Nephron progenitor cell (in vitro differentiated cells): ENCODE measurements around the gene SERTAD1.
"Not testable (repeated sequence)": the region's sequence is repeated elsewhere in the genome, so short reads cannot be mapped to it uniquely, and the experiment has no call there.

ENCODE experiments used
- DNase-seq: peaks from one replicate; pipeline ENCODE4 v3.0.0; 2021
- H3K27ac Mint-ChIP-seq: 2 replicates; pipeline ENCODE4 v1.8.0; 2021; ENCODE audit warnings: mild to moderate bottlenecking, moderate library complexity, mixed read lengths
- H3K27me3 Mint-ChIP-seq: 2 replicates; pipeline ENCODE4 v1.8.0; 2021; ENCODE audit warnings: mild to moderate bottlenecking, low read depth, mixed read lengths; ENCODE audit not compliant: poor library complexity
- H3K36me3 Mint-ChIP-seq: 2 replicates; pipeline ENCODE4 v1.8.0; 2021; ENCODE audit warnings: low read depth, mixed read lengths
- H3K4me1 Mint-ChIP-seq: 2 replicates; pipeline ENCODE4 v1.8.0; 2021; ENCODE audit warnings: mixed read lengths
- H3K4me3 Mint-ChIP-seq: 2 replicates; pipeline ENCODE4 v1.8.0; 2021; ENCODE audit warnings: mild to moderate bottlenecking, moderate library complexity, mixed read lengths
- H3K9me3 Mint-ChIP-seq: 2 replicates; pipeline ENCODE4 v1.8.0; 2021; ENCODE audit warnings: mild to moderate bottlenecking, moderate library complexity, mixed read lengths
- TF ChIP-seq, protein P1 (sequence below): fragments of 200-600 bp; sonication (generic); IDR thresholded peaks from 2 replicates; pipeline ENCODE4 v1.5.0; 2021; ENCODE audit warnings: antibody characterized with exemption

Gene SERTAD1

DNA sequence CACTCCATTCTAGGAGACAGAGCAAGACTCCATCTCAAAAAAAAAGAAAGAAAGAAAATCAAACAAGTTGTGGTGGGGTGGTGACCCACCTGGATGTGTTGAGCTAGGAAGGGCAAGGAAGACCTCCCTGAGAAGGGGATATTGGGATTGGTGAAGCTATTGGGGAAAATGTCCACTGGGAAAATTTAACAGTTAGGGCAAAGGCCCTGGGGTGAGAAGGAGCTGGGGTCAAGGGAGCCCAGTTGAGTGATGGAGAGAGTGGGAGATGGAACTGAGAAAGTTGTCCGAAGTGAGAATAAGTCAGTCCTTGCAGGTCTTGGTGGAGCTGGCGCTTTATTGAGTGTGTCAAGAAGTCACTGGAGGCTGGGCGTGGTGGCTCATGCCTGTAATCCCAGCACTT, 12.5 kb upstream of the SERTAD1 start:
- Mint-ChIP-seq H3K27ac (peak overlapping the region; percentile 1), H3K4me1 (peaks cover 52% of the 10 kb centered on the region), H3K9me3 (no peaks in the 10 kb centered on the region), H3K36me3 (peaks cover 19% of the 10 kb centered on the region), H3K4me3 (no peak overlapping the region), H3K27me3 (peaks cover 4% of the 10 kb centered on the region)
- DNase-seq: no peak
- TF ChIP-seq, protein P1, sequence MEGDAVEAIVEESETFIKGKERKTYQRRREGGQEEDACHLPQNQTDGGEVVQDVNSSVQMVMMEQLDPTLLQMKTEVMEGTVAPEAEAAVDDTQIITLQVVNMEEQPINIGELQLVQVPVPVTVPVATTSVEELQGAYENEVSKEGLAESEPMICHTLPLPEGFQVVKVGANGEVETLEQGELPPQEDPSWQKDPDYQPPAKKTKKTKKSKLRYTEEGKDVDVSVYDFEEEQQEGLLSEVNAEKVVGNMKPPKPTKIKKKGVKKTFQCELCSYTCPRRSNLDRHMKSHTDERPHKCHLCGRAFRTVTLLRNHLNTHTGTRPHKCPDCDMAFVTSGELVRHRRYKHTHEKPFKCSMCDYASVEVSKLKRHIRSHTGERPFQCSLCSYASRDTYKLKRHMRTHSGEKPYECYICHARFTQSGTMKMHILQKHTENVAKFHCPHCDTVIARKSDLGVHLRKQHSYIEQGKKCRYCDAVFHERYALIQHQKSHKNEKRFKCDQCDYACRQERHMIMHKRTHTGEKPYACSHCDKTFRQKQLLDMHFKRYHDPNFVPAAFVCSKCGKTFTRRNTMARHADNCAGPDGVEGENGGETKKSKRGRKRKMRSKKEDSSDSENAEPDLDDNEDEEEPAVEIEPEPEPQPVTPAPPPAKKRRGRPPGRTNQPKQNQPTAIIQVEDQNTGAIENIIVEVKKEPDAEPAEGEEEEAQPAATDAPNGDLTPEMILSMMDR: no peak

DNA sequence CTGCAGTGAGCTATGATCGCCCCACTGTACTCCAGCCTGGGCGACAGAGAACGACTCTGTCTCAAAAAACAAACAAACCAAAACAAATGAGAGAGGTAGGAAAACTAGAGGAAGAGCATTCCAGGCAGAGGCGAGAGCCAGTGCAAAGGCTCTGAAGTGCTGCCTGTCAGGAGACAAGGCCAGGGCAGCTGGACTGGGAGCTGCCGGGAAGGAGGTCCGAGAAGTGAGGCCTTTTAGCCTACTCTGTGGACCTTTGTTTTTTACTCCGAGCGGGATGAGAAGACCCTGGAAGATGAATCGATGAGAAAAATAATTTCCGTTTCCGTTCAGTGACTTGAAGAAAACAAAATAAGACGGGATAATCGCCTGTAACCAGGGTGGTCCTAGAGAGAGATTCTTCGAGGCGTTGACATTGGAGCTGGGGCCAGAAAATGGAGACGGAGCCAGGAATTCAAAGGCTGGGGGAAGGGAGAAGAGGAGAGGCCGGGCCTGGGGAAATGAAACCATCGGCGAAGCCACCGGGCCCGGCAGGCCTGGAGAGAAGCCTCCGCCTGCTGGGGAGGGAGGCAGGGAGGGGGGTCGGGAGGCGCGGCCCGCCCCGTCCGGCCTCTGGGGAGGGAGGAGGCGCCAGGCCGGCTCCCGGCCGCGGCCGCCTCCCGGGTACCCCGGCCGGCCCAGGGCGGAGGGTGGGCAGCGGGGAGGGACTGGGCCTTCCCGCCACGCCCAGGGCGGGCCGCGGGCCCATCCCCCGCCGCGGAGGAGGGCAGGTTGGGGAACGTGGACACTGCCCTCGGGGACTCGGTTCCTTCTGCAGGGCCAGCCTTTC, 7.8 kb upstream of the SERTAD1 start:
- TF ChIP-seq, protein P1: no peak
- no peaks in the 10 kb centered on the region for H3K36me3 Mint-ChIP-seq
- no peaks in the 10 kb centered on the region for H3K27me3 Mint-ChIP-seq
- H3K27ac Mint-ChIP-seq: peak overlapping the region; percentile 97
- H3K4me3 Mint-ChIP-seq: peak overlapping the region; percentile 77
- H3K9me3 Mint-ChIP-seq: no peaks in the 10 kb centered on the region
- DNase-seq: peak; percentile 77
- peaks cover 41% of the 10 kb centered on the region for H3K4me1 Mint-ChIP-seq

DNA sequence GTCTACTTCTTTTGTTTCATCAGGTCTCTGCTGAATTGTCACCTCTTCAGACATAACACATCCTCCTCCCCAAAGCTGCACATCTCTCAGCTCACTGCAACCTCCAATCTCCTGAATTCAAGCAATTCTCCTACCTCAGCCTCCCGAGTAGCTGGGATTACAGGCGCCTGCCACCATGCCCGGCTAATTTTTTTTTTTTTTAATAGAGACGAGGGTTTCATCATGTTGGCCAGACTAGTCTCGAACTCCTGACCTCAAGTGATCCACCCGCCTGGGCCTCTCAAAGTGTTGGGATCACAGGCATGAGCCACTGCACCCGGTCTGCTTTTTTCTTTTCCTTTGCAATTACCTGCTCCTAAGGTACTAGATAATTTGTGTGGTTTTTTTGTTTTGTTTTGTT, 7.0 kb upstream of the SERTAD1 start:
- not testable (repeated sequence) for H3K36me3 Mint-ChIP-seq, H3K27me3 Mint-ChIP-seq, DNase-seq, H3K9me3 Mint-ChIP-seq
- peaks cover 41% of the 10 kb centered on the region for H3K4me1 Mint-ChIP-seq
- H3K27ac Mint-ChIP-seq: peak overlapping the region; percentile 97
- H3K4me3 Mint-ChIP-seq: peak overlapping the region; percentile 77

DNA sequence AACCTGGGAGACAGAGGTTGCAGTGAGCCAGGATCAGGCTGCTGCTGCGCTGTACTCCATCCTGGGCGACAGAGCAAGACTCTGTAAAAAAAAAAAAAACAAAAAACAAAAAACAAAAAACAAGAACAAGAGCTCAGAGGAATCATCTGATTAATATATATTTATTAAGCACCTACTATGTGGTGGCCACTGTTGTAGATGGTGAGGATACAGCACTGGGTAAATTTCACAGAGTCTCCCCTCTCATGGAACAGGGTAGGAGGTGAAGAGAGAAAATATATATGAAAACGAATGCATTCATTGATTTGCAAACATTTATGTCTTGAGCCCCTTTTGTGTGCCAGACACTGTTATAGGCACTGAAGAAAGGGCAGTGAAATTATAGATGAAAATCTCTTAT, 5.9 kb upstream of the SERTAD1 start:
- H3K27ac Mint-ChIP-seq: no peak overlapping the region
- TF ChIP-seq, protein P1: no peak
- H3K9me3 Mint-ChIP-seq: no peaks in the 10 kb centered on the region
- no peak for DNase-seq
- H3K36me3 Mint-ChIP-seq: no peaks in the 10 kb centered on the region
- H3K27me3 Mint-ChIP-seq: peaks cover 5% of the 10 kb centered on the region
- peak overlapping the region; percentile 23 for H3K4me3 Mint-ChIP-seq
- H3K4me1 Mint-ChIP-seq: peaks cover 41% of the 10 kb centered on the region

DNA sequence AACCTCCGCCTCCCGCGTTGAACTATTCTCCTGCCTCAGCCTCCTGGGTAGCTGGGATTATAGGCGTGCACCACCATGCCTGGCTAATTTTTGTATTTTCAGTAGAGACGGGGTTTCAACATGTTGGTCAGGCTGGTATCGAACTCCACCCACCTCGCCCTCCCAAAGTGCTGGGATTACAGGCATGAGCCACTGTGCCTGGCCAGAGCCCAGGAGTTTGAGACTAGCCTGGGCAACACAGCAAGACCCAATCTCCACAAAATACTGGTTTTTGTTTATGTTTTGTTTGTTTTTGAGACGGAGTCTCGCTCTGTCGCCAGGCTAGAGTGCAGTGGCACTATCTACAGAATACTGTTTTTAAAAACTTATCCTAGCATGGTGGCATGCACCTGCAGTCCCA, 4.5 kb upstream of the SERTAD1 start:
- not testable (repeated sequence) for H3K4me3 Mint-ChIP-seq, H3K9me3 Mint-ChIP-seq, H3K27me3 Mint-ChIP-seq, H3K36me3 Mint-ChIP-seq, DNase-seq, H3K27ac Mint-ChIP-seq
- H3K4me1 Mint-ChIP-seq: peaks cover 38% of the 10 kb centered on the region

DNA sequence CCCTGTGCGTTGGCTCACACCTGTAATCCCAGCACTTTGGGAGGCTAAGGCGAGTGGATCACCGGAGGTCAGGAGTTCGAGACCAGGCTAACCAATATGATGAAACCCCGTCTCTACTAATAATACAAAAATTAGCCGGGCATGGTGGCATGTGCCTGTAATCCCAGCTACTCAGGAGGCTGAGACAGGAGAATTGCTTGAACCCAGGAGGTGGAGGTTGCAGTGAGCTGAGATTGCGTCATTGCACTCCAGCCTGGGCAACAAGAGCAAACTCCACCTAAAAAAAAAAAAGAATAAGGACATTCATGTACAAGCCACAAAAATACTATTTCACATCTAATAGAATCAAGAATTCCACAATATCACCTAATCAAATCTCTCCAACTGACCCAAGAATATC, 2.4 kb upstream of the SERTAD1 start:
- H3K4me1 Mint-ChIP-seq: peaks cover 39% of the 10 kb centered on the region
- not testable (repeated sequence) for H3K9me3 Mint-ChIP-seq, H3K27ac Mint-ChIP-seq, H3K4me3 Mint-ChIP-seq, H3K27me3 Mint-ChIP-seq, DNase-seq, H3K36me3 Mint-ChIP-seq

DNA sequence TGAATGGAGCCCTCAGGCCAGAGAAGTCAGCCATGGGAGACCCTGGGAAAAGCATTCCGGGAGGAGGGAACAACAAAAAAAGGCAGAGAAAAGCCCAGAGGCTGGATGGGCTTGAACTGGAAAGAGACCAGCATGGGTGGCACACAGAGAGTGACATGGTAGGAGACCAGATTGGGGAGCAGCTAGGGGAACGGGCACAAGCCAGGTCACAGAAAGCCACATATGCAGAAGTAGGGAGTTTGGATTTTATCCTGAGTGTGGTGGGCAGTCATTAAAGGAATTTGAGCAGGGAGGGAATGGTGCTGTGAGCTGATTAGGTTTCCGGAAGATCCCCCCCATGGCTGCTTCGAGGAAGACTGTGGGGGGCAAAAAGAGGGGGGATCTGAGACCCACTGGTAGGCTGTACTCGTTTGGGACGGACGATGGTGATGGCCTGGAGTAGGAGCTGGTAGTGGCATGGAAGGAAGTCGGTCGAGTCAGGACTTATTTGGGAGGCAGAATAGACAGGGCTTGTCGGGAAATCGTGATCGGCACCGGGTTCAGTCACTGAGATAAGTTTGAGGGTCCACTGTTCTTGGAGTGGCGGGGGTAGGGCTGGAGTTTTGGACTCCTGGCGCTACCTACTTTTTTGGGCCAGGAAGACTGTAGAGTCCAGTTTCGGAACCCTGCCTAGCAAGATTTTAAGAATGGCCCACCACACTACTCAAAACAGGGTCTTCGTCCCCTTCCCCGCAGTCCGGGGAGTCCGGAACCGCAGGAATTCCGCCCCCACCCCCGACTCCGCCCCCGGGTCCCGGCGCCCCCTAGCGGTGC, 949 bp downstream of the SERTAD1 start:
- H3K27me3 Mint-ChIP-seq: peaks cover 9% of the 10 kb centered on the region
- TF ChIP-seq, protein P1: no peak
- no peak for DNase-seq
- H3K4me3 Mint-ChIP-seq: peak overlapping the region; percentile 90
- H3K27ac Mint-ChIP-seq: peak overlapping the region; percentile 96
- H3K9me3 Mint-ChIP-seq: no peaks in the 10 kb centered on the region
- H3K36me3 Mint-ChIP-seq: peaks cover 4% of the 10 kb centered on the region
- peaks cover 32% of the 10 kb centered on the region for H3K4me1 Mint-ChIP-seq
